Gastrocnemius medialis (tissue), 4 donors: ENCODE measurements around the gene SLC4A2.

Experiments
- POLR2A ChIP-seq, 2 donors: fragments of 450-650 bp; IDR thresholded peaks; one replicate each; pipeline ENCODE4 v1.6.1; 2017; ENCODE audit warnings: antibody characterized with exemption in 2 of 2, mild to moderate bottlenecking in 2 of 2, moderate library complexity in 2 of 2
- TF ChIP-seq, protein P1 (sequence below), 5 experiments: fragments of 450-650 bp in 3 of 5; fragments of 200-600 bp in 2 of 5; sonication (generic) in 2 of 5; IDR thresholded peaks in 4 of 5; conservative IDR thresholded peaks in 1 of 5; 1 replicate in 4 of 5; 2 replicates in 1 of 5; pipeline ENCODE4 v1.5.1; 2016 to 2019; ENCODE audit warnings: antibody characterized with exemption in 5 of 5, mild to moderate bottlenecking in 3 of 5, moderate library complexity in 3 of 5

GRCh38 chr7:151083824-151084160 lies 24.4 kb downstream of the SLC4A2 start:
- TF ChIP-seq POLR2A (IDR thresholded peaks at IDR 0.05): no peak
- TF ChIP-seq, protein P1, sequence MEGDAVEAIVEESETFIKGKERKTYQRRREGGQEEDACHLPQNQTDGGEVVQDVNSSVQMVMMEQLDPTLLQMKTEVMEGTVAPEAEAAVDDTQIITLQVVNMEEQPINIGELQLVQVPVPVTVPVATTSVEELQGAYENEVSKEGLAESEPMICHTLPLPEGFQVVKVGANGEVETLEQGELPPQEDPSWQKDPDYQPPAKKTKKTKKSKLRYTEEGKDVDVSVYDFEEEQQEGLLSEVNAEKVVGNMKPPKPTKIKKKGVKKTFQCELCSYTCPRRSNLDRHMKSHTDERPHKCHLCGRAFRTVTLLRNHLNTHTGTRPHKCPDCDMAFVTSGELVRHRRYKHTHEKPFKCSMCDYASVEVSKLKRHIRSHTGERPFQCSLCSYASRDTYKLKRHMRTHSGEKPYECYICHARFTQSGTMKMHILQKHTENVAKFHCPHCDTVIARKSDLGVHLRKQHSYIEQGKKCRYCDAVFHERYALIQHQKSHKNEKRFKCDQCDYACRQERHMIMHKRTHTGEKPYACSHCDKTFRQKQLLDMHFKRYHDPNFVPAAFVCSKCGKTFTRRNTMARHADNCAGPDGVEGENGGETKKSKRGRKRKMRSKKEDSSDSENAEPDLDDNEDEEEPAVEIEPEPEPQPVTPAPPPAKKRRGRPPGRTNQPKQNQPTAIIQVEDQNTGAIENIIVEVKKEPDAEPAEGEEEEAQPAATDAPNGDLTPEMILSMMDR (IDR thresholded peaks at IDR 0.05 in 4 of 5, conservative IDR thresholded peaks at IDR 0.05 in 1 of 5): no peak
